SK-N-MC (cell line): ENCODE measurements around the gene PRSS33.

ENCODE experiments used
- EZH2 ChIP-seq: fragments of 200-600 bp; sonication (generic); IDR thresholded peaks from one replicate; pipeline ENCODE4 v1.6.1; 2017; ENCODE audit warnings: antibody characterized with exemption
- POLR2AphosphoS5 ChIP-seq: IDR thresholded peaks from 2 replicates; pipeline ENCODE4 v1.6.1; 2012; ENCODE audit warnings: mild to moderate bottlenecking, low read depth, low read length, borderline replicate concordance

DNA sequence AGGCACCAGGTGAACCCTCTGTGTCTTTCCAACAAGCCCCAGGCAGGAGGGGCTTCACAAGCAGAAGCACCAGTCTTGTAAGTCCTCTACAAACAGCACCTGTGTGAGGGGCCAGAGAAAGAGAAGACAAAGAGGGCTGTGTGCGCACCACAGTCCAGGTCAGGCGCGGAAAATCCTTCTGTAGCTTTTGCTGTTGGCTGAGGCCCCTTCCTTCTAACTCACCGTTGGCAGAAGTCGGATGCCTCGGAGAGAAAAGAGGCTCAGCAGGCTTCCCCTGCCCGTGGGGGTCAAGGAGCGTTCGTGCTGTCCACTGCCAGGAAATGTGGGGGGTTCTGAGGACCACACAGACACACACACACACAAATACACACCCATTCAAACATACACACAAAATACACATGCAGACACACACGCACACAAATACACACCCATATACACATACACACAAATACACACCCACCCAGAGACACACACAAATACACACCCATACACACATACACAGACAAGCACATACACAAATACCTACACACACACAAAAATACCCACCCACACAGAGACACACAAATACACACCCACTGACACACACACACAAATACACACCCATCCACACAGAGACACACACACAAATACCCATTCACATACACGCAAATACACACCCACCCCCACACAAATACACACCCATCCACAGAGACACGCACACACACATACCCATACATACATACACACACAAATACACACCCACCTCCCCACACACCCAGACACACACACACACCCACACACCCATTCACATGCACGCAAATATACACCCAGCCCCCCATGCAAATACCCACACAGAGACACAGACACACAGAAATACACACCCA lies 49.5 kb upstream of the PRSS33 start:
- TF ChIP-seq POLR2AphosphoS5: no peak
- no peak for TF ChIP-seq EZH2
